GM18511 (cell line): Measurements from ENCODE around the gene MAP1B.

Source experiments
- ATAC-seq: cut with Tn5 transposase; IDR thresholded peaks from one replicate; pipeline ENCODE4 v1.9.1; 2021; ENCODE audit warnings: mild to moderate bottlenecking, moderate library complexity; ENCODE audit not compliant: unreplicated experiment

Gene MAP1B

GRCh38 chr5:72129725-72130124 is 22.4 kb downstream of the MAP1B start:
- no peak for ATAC-seq

- ATAC-seq: no peak
These were observed 23.1 kb downstream of the MAP1B start for GRCh38 chr5:72130351-72130761.

- ATAC-seq: no peak
These were observed 26.1 kb downstream of the MAP1B start for GRCh38 chr5:72133212-72133990.

GRCh38 chr5:72134226-72134899 is 27.1 kb downstream of the MAP1B start:
- no peak for ATAC-seq

GRCh38 chr5:72137826-72138409 is 30.6 kb downstream of the MAP1B start:
- ATAC-seq: no peak

- ATAC-seq: no peak
These were observed 31.8 kb downstream of the MAP1B start for GRCh38 chr5:72138943-72139521.

GRCh38 chr5:72140711-72141110 is 33.4 kb downstream of the MAP1B start:
- ATAC-seq: no peak

GRCh38 chr5:72141440-72142355 is 34.4 kb downstream of the MAP1B start:
- ATAC-seq: no peak

- ATAC-seq: no peak
These were observed 37.5 kb downstream of the MAP1B start for GRCh38 chr5:72144762-72145161.

GRCh38 chr5:72145348-72145747 is 38.1 kb downstream of the MAP1B start:
- no peak for ATAC-seq

- no peak for ATAC-seq
These were observed 38.8 kb downstream of the MAP1B start for GRCh38 chr5:72146056-72146455.

GRCh38 chr5:72147569-72147968 is 40.3 kb downstream of the MAP1B start:
- no peak for ATAC-seq

GRCh38 chr5:72149742-72150141 is 42.5 kb downstream of the MAP1B start:
- no peak for ATAC-seq

GRCh38 chr5:72151169-72151568 is 43.9 kb downstream of the MAP1B start:
- no peak for ATAC-seq

GRCh38 chr5:72151646-72152045 is 44.4 kb downstream of the MAP1B start:
- no peak for ATAC-seq

- no peak for ATAC-seq
These were observed 45.3 kb downstream of the MAP1B start for GRCh38 chr5:72152545-72152944.

GRCh38 chr5:72153551-72153950 is 46.3 kb downstream of the MAP1B start:
- ATAC-seq: no peak

- no peak for ATAC-seq
These were observed 46.9 kb downstream of the MAP1B start for GRCh38 chr5:72154076-72154756.

GRCh38 chr5:72156946-72157624 is 49.8 kb downstream of the MAP1B start:
- no peak for ATAC-seq

GRCh38 chr5:72157625-72157962 is 50.3 kb downstream of the MAP1B start:
- ATAC-seq: no peak
